ENCODE results near the gene CEBPE. TPM values are rescaled to one million over a fixed set of nuclear protein-coding genes. Genes with fewer than 3 reads are reported as not detected.

CEBPE gene
- total and polyA plus RNA-seq, 4 donors = 0.08 to 4.4 (median 0.16) TPM; not detected in 1

DNA sequence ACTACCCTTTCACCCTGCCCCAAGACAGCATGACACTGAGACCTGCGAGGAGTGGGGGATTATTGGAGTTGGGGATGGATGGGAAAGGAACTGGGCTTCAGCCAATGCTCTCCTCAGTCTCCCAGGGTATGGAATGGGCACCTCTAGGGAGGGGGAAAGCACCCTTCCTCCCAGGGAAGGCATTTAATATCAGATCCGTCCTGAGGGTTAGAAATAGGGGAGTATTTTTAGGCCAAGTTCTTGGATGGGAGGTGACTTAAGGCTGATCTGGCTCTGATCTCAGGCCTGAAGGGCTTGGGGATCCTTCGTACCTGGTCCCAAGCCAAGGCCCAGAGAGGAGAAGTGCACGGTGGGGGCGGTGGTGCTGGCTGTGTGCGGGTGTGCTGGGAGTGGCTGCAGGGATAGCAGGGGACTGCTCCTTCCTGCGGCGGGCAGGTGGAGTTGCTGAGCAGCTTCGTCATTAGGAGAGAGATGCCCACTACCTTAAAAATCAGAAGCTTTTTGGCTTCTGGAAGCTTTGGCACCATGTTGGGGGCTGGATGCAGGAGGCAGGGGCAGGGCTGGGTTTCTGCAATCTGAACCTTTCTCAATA is 7.0 kb upstream of the CEBPE start:
- H3K4me1 ChIP-seq (ENCODE audit: control insufficient read depth in 4 of 4, insufficient read depth in 4 of 4, low read length in 3 of 4) = peaks cover 0 to 4% (median 2%) of the 10 kb centered on the region in 4 donors
- H3K9ac ChIP-seq (ENCODE audit: low read depth in 1 of 2, low read length in 2 of 2) = no peak overlapping the region
- H3K4me3 ChIP-seq (ENCODE audit: low read depth in 1 of 3, low read length in 3 of 3) = no peak overlapping the region
- no peak overlapping the region for H3K27ac ChIP-seq (ENCODE audit: low read depth in 1 of 2, low read length in 2 of 2)
- 75% methylated on average over 9 of the region's 9 CpGs for WGBS
- no peaks in the 10 kb centered on the region for H3K36me3 ChIP-seq (ENCODE audit: control insufficient read depth in 4 of 4, insufficient read depth in 3 of 4, low read depth in 1 of 4, low read length in 3 of 4)
- no peaks in the 10 kb centered on the region for H3K9me3 ChIP-seq (ENCODE audit: control insufficient read depth in 4 of 4, low read length in 3 of 4)
- TF ChIP-seq TAF1 (conservative IDR thresholded peaks at IDR 0.05) = no peak
- no peak for TF ChIP-seq HNF4G (IDR thresholded peaks at IDR 0.05)
- TF ChIP-seq SP1 (IDR thresholded peaks at IDR 0.05) = no peak
- no peak for TF ChIP-seq GABPA (IDR thresholded peaks at IDR 0.05 in 1 of 2, conservative IDR thresholded peaks at IDR 0.05 in 1 of 2)
- TF ChIP-seq HNF4A (conservative IDR thresholded peaks at IDR 0.05) = no peak
- TF ChIP-seq JUND (IDR thresholded peaks at IDR 0.05) = no peak
- TF ChIP-seq, protein P1, sequence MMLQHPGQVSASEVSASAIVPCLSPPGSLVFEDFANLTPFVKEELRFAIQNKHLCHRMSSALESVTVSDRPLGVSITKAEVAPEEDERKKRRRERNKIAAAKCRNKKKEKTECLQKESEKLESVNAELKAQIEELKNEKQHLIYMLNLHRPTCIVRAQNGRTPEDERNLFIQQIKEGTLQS (IDR thresholded peaks at IDR 0.05) = no peak
- no peak for TF ChIP-seq YY1 (IDR thresholded peaks at IDR 0.05)
- no peak for TF ChIP-seq RXRA (IDR thresholded peaks at IDR 0.05)
- no peak for TF ChIP-seq RAD21 (IDR thresholded peaks at IDR 0.05)
- H3K27me3 ChIP-seq (ENCODE audit: control insufficient read depth in 4 of 4, insufficient read depth in 4 of 4, low read length in 3 of 4) = no peaks in the 10 kb centered on the region
- no peak for DNase-seq (ENCODE audit: low spot score)

DNA sequence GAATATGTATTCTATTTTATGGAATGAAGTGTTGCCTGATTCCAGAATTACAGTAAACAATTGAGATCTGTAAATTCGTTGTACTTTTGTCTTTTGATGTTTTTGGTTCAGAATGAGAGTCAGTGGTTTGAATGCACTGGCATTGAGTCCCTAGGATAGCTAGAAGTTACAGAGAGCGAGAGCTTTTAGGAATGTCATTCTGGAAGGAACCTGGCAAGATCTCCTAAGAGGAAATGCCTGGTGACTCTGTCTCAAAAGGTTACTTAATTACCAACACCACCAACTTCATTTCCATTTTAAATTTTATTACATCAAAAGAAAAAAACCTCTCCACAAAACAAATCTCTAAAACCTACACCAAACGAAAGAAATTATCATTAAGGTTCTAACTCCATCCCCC is 6.0 kb upstream of the CEBPE start:
- no peak for DNase-seq (ENCODE audit: low spot score)
- Histone ChIP-seq H3K9ac (ENCODE audit: low read depth in 1 of 2, low read length in 2 of 2) (no peak overlapping the region), H3K4me3 (ENCODE audit: low read depth in 1 of 3, low read length in 3 of 3) (no peak overlapping the region), H3K4me1 (ENCODE audit: control insufficient read depth in 4 of 4, insufficient read depth in 4 of 4, low read length in 3 of 4) (peaks cover 0 to 5% (median 2%) of the 10 kb centered on the region in 4 donors), H3K27me3 (ENCODE audit: control insufficient read depth in 4 of 4, insufficient read depth in 4 of 4, low read length in 3 of 4) (no peaks in the 10 kb centered on the region), H3K36me3 (ENCODE audit: control insufficient read depth in 4 of 4, insufficient read depth in 3 of 4, low read depth in 1 of 4, low read length in 3 of 4) (no peaks in the 10 kb centered on the region), H3K27ac (ENCODE audit: low read depth in 1 of 2, low read length in 2 of 2) (no peak overlapping the region), H3K9me3 (ENCODE audit: control insufficient read depth in 4 of 4, low read length in 3 of 4) (no peaks in the 10 kb centered on the region)
- 56% methylated on average over 3 of the region's 3 CpGs for WGBS
- TF ChIP-seq, protein P2, sequence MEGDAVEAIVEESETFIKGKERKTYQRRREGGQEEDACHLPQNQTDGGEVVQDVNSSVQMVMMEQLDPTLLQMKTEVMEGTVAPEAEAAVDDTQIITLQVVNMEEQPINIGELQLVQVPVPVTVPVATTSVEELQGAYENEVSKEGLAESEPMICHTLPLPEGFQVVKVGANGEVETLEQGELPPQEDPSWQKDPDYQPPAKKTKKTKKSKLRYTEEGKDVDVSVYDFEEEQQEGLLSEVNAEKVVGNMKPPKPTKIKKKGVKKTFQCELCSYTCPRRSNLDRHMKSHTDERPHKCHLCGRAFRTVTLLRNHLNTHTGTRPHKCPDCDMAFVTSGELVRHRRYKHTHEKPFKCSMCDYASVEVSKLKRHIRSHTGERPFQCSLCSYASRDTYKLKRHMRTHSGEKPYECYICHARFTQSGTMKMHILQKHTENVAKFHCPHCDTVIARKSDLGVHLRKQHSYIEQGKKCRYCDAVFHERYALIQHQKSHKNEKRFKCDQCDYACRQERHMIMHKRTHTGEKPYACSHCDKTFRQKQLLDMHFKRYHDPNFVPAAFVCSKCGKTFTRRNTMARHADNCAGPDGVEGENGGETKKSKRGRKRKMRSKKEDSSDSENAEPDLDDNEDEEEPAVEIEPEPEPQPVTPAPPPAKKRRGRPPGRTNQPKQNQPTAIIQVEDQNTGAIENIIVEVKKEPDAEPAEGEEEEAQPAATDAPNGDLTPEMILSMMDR (IDR thresholded peaks at IDR 0.05; ENCODE audit: low read depth, low read length, missing input control) = no peak

DNA sequence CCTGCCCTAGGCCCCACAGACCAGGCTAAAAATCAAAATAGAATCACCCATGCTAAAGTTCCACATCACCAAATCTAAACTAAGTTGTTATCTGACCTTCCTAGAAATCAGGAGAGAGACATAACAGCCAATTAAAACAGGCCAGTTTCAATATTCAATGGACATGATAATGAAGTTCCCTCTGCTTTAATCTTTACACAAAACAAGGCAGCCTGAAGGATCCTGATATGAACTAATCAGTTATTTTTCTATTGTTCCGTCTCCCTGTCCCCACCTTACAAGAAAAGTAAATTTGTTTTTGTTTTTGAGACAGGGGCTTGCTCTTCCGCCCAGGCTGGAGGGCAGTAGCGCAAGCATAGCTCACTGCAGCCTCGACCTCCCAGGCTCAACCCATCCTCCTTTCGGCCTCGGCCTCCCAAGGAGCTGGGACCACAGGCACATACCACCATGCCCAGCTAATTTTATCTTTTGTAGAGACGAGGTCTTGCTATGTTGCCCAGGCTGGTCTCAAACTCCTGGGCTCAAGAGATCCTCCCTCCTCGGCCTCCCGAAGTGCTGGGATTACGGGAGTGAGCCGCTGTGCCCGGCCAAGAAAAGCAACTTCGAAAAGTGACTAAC is 5.4 kb upstream of the CEBPE start:
- WGBS = 88% methylated on average over 13 of the region's 13 CpGs
- H3K27me3 ChIP-seq (ENCODE audit: control insufficient read depth in 4 of 4, insufficient read depth in 4 of 4, low read length in 3 of 4) = no peaks in the 10 kb centered on the region
- H3K36me3 ChIP-seq (ENCODE audit: control insufficient read depth in 4 of 4, insufficient read depth in 3 of 4, low read depth in 1 of 4, low read length in 3 of 4) = no peaks in the 10 kb centered on the region
- no peak overlapping the region for H3K27ac ChIP-seq (ENCODE audit: low read depth in 1 of 2, low read length in 2 of 2)
- no peaks in the 10 kb centered on the region for H3K9me3 ChIP-seq (ENCODE audit: control insufficient read depth in 4 of 4, low read length in 3 of 4)
- DNase-seq (ENCODE audit: low spot score) = no peak
- TF ChIP-seq JUND (IDR thresholded peaks at IDR 0.05) (no peak), RAD21 (IDR thresholded peaks at IDR 0.05) (no peak), RXRA (IDR thresholded peaks at IDR 0.05) (no peak), YY1 (IDR thresholded peaks at IDR 0.05) (no peak), HNF4G (IDR thresholded peaks at IDR 0.05) (no peak)
- TF ChIP-seq, protein P1 (IDR thresholded peaks at IDR 0.05) = no peak
- TF ChIP-seq, protein P3, sequence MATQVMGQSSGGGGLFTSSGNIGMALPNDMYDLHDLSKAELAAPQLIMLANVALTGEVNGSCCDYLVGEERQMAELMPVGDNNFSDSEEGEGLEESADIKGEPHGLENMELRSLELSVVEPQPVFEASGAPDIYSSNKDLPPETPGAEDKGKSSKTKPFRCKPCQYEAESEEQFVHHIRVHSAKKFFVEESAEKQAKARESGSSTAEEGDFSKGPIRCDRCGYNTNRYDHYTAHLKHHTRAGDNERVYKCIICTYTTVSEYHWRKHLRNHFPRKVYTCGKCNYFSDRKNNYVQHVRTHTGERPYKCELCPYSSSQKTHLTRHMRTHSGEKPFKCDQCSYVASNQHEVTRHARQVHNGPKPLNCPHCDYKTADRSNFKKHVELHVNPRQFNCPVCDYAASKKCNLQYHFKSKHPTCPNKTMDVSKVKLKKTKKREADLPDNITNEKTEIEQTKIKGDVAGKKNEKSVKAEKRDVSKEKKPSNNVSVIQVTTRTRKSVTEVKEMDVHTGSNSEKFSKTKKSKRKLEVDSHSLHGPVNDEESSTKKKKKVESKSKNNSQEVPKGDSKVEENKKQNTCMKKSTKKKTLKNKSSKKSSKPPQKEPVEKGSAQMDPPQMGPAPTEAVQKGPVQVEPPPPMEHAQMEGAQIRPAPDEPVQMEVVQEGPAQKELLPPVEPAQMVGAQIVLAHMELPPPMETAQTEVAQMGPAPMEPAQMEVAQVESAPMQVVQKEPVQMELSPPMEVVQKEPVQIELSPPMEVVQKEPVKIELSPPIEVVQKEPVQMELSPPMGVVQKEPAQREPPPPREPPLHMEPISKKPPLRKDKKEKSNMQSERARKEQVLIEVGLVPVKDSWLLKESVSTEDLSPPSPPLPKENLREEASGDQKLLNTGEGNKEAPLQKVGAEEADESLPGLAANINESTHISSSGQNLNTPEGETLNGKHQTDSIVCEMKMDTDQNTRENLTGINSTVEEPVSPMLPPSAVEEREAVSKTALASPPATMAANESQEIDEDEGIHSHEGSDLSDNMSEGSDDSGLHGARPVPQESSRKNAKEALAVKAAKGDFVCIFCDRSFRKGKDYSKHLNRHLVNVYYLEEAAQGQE (IDR thresholded peaks at IDR 0.05) = no peak
- no peak overlapping the region for H3K4me3 ChIP-seq (ENCODE audit: low read depth in 1 of 3, low read length in 3 of 3)
- no peak overlapping the region for H3K9ac ChIP-seq (ENCODE audit: low read depth in 1 of 2, low read length in 2 of 2)
- H3K4me1 ChIP-seq (ENCODE audit: control insufficient read depth in 4 of 4, insufficient read depth in 4 of 4, low read length in 3 of 4) = peaks cover 0 to 5% (median 2%) of the 10 kb centered on the region in 4 donors
